Skeletal muscle satellite cell (primary cell): ENCODE results near the gene CCDC85C.

Source experiments
- H3K27me3 ChIP-seq: 2 replicates; pipeline ENCODE4 v1.7.0; 2013; ENCODE audit warnings: low read length; ENCODE audit not compliant: control insufficient read depth, insufficient read depth
- H3K36me3 ChIP-seq: 2 replicates; pipeline ENCODE4 v1.7.0; 2013; ENCODE audit warnings: mild to moderate bottlenecking, control low read depth, low read length; ENCODE audit not compliant: insufficient read depth
- H3K4me1 ChIP-seq: 2 replicates; pipeline ENCODE4 v1.7.0; 2013; ENCODE audit warnings: low read length; ENCODE audit not compliant: control insufficient read depth, insufficient read depth
- H3K4me2 ChIP-seq: 2 replicates; pipeline ENCODE4 v1.7.0; 2013; ENCODE audit warnings: mild to moderate bottlenecking, low read length
- H3K4me3 ChIP-seq: 2 replicates; pipeline ENCODE4 v1.7.0; 2013; ENCODE audit warnings: low read length
- H3K9ac ChIP-seq: 2 replicates; pipeline ENCODE4 v1.7.0; 2013; ENCODE audit warnings: mild to moderate bottlenecking, low read depth, low read length, moderate library complexity
- H3K9me3 ChIP-seq: replicated peaks from 2 replicates; pipeline ENCODE4 v1.7.0; 2013; ENCODE audit warnings: mild to moderate bottlenecking, control low read depth, low read length

The CCDC85C gene

GRCh38 chr14:99612738-99613330 lies 8.8 kb upstream of the CCDC85C start:
- Histone ChIP-seq H3K4me1 (no peaks in the 10 kb centered on the region), H3K9me3 (no peaks in the 10 kb centered on the region), H3K36me3 (no peaks in the 10 kb centered on the region), H3K27me3 (peaks cover 28% of the 10 kb centered on the region), H3K4me3 (no peak overlapping the region), H3K9ac (no peak overlapping the region), H3K4me2 (no peak overlapping the region)

- Histone ChIP-seq H3K27me3 (peaks cover 24% of the 10 kb centered on the region), H3K4me3 (no peak overlapping the region), H3K36me3 (no peaks in the 10 kb centered on the region), H3K4me1 (no peaks in the 10 kb centered on the region), H3K9me3 (no peaks in the 10 kb centered on the region), H3K4me2 (no peak overlapping the region), H3K9ac (no peak overlapping the region)
Observed at GRCh38 chr14:99612071-99612737, 8.2 kb upstream of the CCDC85C start.

GRCh38 chr14:99611646-99612045 lies 7.6 kb upstream of the CCDC85C start:
- no peaks in the 10 kb centered on the region for H3K9me3 ChIP-seq
- no peak overlapping the region for H3K4me3 ChIP-seq
- H3K36me3 ChIP-seq, result no peaks in the 10 kb centered on the region
- no peak overlapping the region for H3K4me2 ChIP-seq
- peaks cover 24% of the 10 kb centered on the region for H3K27me3 ChIP-seq
- no peaks in the 10 kb centered on the region for H3K4me1 ChIP-seq
- no peak overlapping the region for H3K9ac ChIP-seq

- Histone ChIP-seq H3K9me3 (no peaks in the 10 kb centered on the region), H3K4me2 (no peak overlapping the region), H3K9ac (no peak overlapping the region), H3K36me3 (no peaks in the 10 kb centered on the region), H3K27me3 (peaks cover 7% of the 10 kb centered on the region), H3K4me3 (no peak overlapping the region), H3K4me1 (peaks cover 5% of the 10 kb centered on the region)
Observed at GRCh38 chr14:99609245-99610170, 5.5 kb upstream of the CCDC85C start.

GRCh38 chr14:99608591-99608990 lies 4.6 kb upstream of the CCDC85C start:
- H3K4me2 ChIP-seq, result no peak overlapping the region
- no peaks in the 10 kb centered on the region for H3K9me3 ChIP-seq
- H3K27me3 ChIP-seq, result no peaks in the 10 kb centered on the region
- H3K4me3 ChIP-seq, result no peak overlapping the region
- H3K9ac ChIP-seq, result no peak overlapping the region
- no peaks in the 10 kb centered on the region for H3K36me3 ChIP-seq
- H3K4me1 ChIP-seq, result peaks cover 6% of the 10 kb centered on the region

- Histone ChIP-seq H3K4me3 (no peak overlapping the region), H3K36me3 (no peaks in the 10 kb centered on the region), H3K9me3 (no peaks in the 10 kb centered on the region), H3K4me1 (peaks cover 23% of the 10 kb centered on the region), H3K9ac (no peak overlapping the region), H3K27me3 (no peaks in the 10 kb centered on the region), H3K4me2 (no peak overlapping the region)
Observed at GRCh38 chr14:99606359-99606758, 2.4 kb upstream of the CCDC85C start.

- H3K27me3 ChIP-seq, result no peaks in the 10 kb centered on the region
Observed at GRCh38 chr14:99605299-99605961, 1.4 kb upstream of the CCDC85C start.

GRCh38 chr14:99604766-99605298 lies 825 bp upstream of the CCDC85C start:
- H3K36me3 ChIP-seq, result no peaks in the 10 kb centered on the region
- peak overlapping the region; percentile 78 for H3K9ac ChIP-seq
- no peaks in the 10 kb centered on the region for H3K27me3 ChIP-seq
- no peaks in the 10 kb centered on the region for H3K9me3 ChIP-seq
- peak overlapping the region; percentile 83 for H3K4me2 ChIP-seq
- H3K4me1 ChIP-seq, result peaks cover 26% of the 10 kb centered on the region
- H3K4me3 ChIP-seq, result peak overlapping the region; percentile 79

More at GRCh38 chr14:99605299-99605961, 1.4 kb upstream of the CCDC85C start:
- Histone ChIP-seq H3K4me1 (peaks cover 26% of the 10 kb centered on the region), H3K9me3 (no peaks in the 10 kb centered on the region), H3K36me3 (no peaks in the 10 kb centered on the region), H3K9ac (peak overlapping the region; percentile 78), H3K4me2 (peak overlapping the region; percentile 83), H3K4me3 (peak overlapping the region; percentile 79)

- Histone ChIP-seq H3K4me1 (peaks cover 26% of the 10 kb centered on the region), H3K9me3 (no peaks in the 10 kb centered on the region), H3K36me3 (no peaks in the 10 kb centered on the region), H3K9ac (peak overlapping the region; percentile 78), H3K27me3 (no peaks in the 10 kb centered on the region), H3K4me3 (peak overlapping the region; percentile 79), H3K4me2 (peak overlapping the region; percentile 83)
Observed at GRCh38 chr14:99604278-99604765, 315 bp upstream of the CCDC85C start.

- no peak overlapping the region for H3K4me3 ChIP-seq
- H3K36me3 ChIP-seq, result no peaks in the 10 kb centered on the region
- peak overlapping the region; percentile 62 for H3K4me2 ChIP-seq
- H3K27me3 ChIP-seq, result no peaks in the 10 kb centered on the region
- no peak overlapping the region for H3K9ac ChIP-seq
- peaks cover 26% of the 10 kb centered on the region for H3K4me1 ChIP-seq
- H3K9me3 ChIP-seq, result no peaks in the 10 kb centered on the region
Observed at GRCh38 chr14:99602788-99603415, 1.1 kb downstream of the CCDC85C start.
